ENCODE measurements around the gene OSBPL2.

GRCh38 chr20:62236200-62236599 is 2.1 kb upstream of the OSBPL2 start:
- TF ChIP-seq CTCF (IDR thresholded peaks at IDR 0.05) (no peak), POLR2A (IDR thresholded peaks at IDR 0.05) (no peak)

Measured in testis (tissue), 2 donors.